ENCODE data around the gene ABHD13. TPM values are rescaled to one million over a fixed set of nuclear protein-coding genes. Genes with fewer than 3 reads are reported as not detected.
A peak's percentile ranks its signal among the peaks of the same experiment; 100 is the strongest.
"Not testable (repeated sequence)": the region's sequence is repeated elsewhere in the genome, so short reads cannot be mapped to it uniquely, and the experiment has no call there.

ABHD13 gene
- total RNA-seq, 2 experiments from 2014 or later, result 9.1 to 9.9 TPM

DNA sequence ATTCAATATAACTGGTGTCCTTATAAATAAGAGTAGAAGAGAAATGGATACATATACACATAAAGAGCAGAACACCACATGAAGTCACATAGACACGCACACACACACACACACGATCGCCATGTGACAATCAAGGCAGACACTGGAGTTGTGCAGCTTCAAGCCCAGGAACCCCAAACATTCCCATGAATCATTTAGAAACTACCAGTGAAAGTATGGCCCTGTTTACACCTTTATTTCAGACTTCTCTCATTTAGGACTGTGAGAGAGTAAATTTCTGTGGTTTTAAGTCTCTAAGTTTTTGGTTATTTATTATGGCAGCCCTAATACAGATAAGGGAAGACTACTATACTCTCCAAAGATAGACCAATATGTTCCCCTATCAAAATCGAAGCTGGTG, 31.0 kb downstream of the ABHD13 start:
- peaks cover 22% of the 10 kb centered on the region for H3K9me3 Mint-ChIP-seq
- H3K36me3 Mint-ChIP-seq (ENCODE audit: low read depth), result peaks cover 12% of the 10 kb centered on the region
- POLR2A ChIA-PET, result no interaction called here
- H3K4me1 Mint-ChIP-seq, result peaks cover 7% of the 10 kb centered on the region
- CTCF ChIA-PET, result no interaction called here
- H3K4me3 Mint-ChIP-seq, result no peak overlapping the region
- H3K27me3 Mint-ChIP-seq, result no peaks in the 10 kb centered on the region
- no peak for DNase-seq
- H3K27ac Mint-ChIP-seq, result no peak overlapping the region

DNA sequence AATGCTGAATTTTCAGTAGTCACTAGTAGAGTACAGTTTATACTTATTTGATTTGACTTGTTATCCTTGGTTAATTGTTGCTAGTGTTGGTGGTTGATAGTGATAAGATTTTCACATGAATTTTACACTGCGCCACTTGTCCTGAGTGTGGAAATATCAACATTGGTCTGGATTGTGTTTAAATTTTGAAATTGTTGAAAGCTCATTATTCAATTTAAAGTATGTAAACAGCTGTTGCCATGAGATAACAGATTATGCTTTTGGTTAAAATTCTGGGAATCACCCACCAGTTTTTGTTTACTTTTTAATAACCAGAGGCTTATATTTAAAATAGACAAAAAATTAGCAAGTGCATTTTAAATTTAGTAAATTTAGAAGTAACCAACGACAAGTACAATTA, 39.1 kb downstream of the ABHD13 start:
- ChIA-PET CTCF (no interaction called here), POLR2A (no interaction called here)
- DNase-seq, result no peak
- Mint-ChIP-seq H3K9me3 (no peaks in the 10 kb centered on the region), H3K4me3 (no peak overlapping the region), H3K27me3 (no peaks in the 10 kb centered on the region), H3K4me1 (no peaks in the 10 kb centered on the region), H3K27ac (no peak overlapping the region), H3K36me3 (ENCODE audit: low read depth) (peaks cover 5% of the 10 kb centered on the region)

DNA sequence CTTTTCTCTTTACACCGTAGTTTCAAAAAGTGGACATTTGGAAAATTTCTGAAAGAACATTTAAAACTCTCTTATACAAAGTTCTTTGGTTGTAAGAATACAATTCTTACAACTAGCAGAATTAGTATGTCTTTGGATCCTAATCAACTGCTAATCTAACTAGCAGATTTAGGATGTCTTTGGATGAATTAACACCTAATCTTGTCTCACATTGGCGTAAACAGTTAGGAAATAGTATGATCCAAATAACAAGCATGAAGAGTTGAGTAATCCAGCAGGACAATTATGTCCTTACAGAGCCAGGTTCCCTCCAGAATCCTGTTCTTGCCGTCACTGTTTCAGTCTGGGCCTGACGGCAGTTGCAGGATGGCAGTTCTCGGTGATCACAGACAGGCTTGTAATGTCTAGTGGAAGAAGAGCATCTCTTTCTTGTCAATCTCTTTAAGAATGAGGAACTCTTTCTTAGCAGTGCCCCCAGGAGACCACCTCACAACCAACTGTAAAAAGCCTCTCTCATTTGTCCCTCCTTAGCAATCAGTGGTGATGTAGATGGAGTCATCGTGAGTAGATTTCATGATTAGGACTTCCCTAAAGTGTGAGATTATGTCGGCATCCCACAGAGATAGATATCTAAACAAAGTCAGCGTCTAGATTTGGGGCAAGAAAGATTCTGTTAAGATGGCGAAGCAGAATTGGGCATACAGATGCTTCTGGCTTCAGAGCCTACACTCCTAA, 45.6 kb downstream of the ABHD13 start:
- peaks cover 28% of the 10 kb centered on the region for H3K4me1 Mint-ChIP-seq
- H3K9me3 Mint-ChIP-seq, result no peaks in the 10 kb centered on the region
- H3K4me3 Mint-ChIP-seq, result no peak overlapping the region
- ChIA-PET POLR2A (no interaction called here), CTCF (no interaction called here)
- no peaks in the 10 kb centered on the region for H3K27me3 Mint-ChIP-seq
- DNase-seq, result no peak
- no peak overlapping the region for H3K27ac Mint-ChIP-seq
- peaks cover 15% of the 10 kb centered on the region for H3K36me3 Mint-ChIP-seq (ENCODE audit: low read depth)

DNA sequence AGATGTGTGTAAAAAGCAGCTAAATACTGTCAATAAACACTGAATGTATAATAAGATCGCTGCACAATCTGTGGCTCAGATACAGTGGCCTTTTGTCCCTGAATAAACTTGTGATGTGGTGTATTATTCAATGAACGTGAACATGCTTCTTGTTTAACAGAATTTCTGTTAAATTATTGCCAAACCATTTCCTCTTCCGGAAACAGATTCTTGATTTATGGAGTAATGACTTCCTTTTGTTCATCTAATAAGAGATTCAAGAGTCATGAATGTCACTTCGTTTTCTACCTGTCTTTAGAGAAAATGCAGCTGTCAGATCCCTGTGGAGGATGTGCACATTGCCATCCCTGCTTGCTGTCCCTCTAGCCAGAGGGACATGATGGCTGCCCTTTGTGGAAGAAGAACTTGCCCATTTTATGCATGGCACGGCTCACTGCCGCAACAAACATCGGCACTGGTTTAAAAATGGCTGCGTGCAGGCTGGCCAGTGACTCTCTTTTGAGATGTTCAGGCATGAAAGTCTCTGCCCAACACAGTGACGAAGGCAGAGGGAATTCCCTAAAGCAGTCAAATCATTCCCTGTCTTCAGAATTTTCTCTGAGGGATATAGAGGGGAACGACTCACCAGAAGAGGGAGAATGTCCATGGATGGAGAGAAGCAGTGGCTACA, 48.3 kb downstream of the ABHD13 start:
- Mint-ChIP-seq H3K4me3 (peak overlapping the region; percentile 32), H3K4me1 (peaks cover 44% of the 10 kb centered on the region), H3K36me3 (ENCODE audit: low read depth) (peaks cover 15% of the 10 kb centered on the region), H3K27ac (peak overlapping the region; percentile 79), H3K27me3 (no peaks in the 10 kb centered on the region), H3K9me3 (no peaks in the 10 kb centered on the region)
- DNase-seq, result no peak
- CTCF ChIA-PET, result no interaction called here
- POLR2A ChIA-PET, result no interaction called here

DNA sequence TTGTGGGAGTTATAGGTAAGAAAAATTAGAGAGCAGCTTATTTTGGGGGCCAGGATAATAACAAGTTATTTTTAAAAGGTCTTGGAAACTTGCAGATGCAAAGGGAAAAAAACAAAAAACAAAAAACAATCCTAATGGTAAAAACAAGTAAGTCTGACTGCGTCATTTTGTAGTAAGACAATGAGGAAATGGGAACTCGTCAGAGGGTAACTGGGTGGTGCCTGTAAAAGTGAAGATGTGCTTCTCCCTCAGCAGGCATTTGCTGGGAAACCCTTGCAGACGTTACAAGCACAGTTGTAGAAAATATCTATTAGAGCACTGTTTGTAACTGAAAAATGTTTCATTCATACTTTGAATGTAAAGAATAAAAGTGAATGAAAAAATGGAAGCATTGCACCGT, 49.2 kb downstream of the ABHD13 start:
- Mint-ChIP-seq H3K27ac (no peak overlapping the region), H3K4me3 (no peak overlapping the region), H3K27me3 (no peaks in the 10 kb centered on the region), H3K9me3 (no peaks in the 10 kb centered on the region), H3K4me1 (peaks cover 46% of the 10 kb centered on the region), H3K36me3 (ENCODE audit: low read depth) (peaks cover 16% of the 10 kb centered on the region)
- no peak for DNase-seq
- ChIA-PET POLR2A (no interaction called here), CTCF (no interaction called here)

- H3K27me3 Mint-ChIP-seq, POLR2A ChIA-PET, H3K4me3 Mint-ChIP-seq, H3K27ac Mint-ChIP-seq, DNase-seq, CTCF ChIA-PET, H3K9me3 Mint-ChIP-seq: not testable (repeated sequence)
- peaks cover 47% of the 10 kb centered on the region for H3K4me1 Mint-ChIP-seq
- H3K36me3 Mint-ChIP-seq (ENCODE audit: low read depth), result peaks cover 17% of the 10 kb centered on the region
Measured at GRCh38 chr13:108267855-108268254, 49.7 kb downstream of the ABHD13 start.

DNA sequence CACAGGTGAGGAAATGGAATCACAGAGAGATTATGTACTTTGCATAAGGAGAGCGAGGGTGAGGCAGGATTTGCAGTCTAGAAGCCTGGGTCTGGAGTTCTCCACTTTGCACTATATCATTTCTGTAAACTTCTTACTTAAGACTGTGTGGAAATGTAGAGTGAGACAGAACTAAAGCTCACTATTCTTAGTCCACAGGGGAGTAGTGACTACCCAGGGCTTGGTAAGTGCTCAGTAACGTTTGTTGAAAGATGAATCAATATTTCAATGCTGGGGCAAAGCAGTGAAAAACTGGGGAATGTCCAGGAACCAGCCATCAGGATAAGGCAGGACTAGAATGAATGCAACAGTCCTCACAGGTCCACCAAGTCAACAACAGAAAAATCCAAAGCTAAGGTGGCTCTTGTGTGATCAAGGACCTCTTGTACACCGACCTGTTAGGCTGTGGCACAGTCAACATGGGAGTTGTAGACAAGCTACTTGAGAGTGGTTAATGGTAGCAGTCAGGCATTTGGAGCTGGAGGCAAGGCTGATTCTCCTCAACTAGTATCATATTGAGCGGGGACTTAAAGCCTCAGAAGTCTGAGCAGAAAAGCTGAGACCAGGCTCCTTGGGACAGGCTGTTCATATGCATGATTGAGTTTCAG, 50.4 kb downstream of the ABHD13 start:
- ChIA-PET CTCF (interaction anchor here (1.2 kb wide), 1 partner anchor 10 kb away, joined by 4 read pairs; no protein-coding TSS in a partner anchor), POLR2A (no interaction called here)
- no peak overlapping the region for H3K4me3 Mint-ChIP-seq
- DNase-seq, result no peak
- H3K36me3 Mint-ChIP-seq (ENCODE audit: low read depth), result peaks cover 20% of the 10 kb centered on the region
- H3K27ac Mint-ChIP-seq, result peak overlapping the region; percentile 65
- peaks cover 51% of the 10 kb centered on the region for H3K4me1 Mint-ChIP-seq
- no peaks in the 10 kb centered on the region for H3K27me3 Mint-ChIP-seq
- no peaks in the 10 kb centered on the region for H3K9me3 Mint-ChIP-seq

- peak; percentile 48 for DNase-seq
Measured at GRCh38 chr13:108269601-108270328, 51.6 kb downstream of the ABHD13 start, which contains the start of gene TNFSF13B. Gene TNFSF13B, plus strand, starts transcription at chr13:108269718. Its CDS starts 178 bp downstream, at chr13:108269896.

DNA sequence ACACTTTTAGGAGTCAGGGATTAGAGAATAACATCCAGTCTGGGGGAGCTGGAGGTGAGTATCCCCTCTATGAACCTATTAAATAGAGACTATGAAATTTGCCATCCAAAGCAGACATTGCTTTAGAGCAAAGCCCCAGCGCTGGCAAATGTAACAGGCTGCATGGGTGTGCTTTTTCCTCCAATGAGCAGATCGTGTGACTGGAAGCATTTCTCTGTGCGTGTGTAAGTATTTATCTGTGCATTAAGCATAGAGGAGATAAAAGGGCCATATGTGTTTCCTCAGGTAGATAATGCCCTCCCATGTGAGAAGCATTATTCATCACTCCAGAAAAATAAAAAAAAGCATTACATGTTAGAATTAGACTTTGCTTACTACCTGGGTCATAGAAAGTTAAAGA, 52.2 kb downstream of the ABHD13 start:
- ChIA-PET CTCF (interaction anchor here (0.6 to 1.8 kb wide), 3 partner anchors 15 to 645 kb away, joined by 3 to 5 read pairs (median 3); no protein-coding TSS in a partner anchor), POLR2A (no interaction called here)
- Mint-ChIP-seq H3K9me3 (no peaks in the 10 kb centered on the region), H3K27ac (peak overlapping the region; percentile 92), H3K4me1 (peaks cover 52% of the 10 kb centered on the region), H3K36me3 (ENCODE audit: low read depth) (peaks cover 23% of the 10 kb centered on the region), H3K4me3 (peak overlapping the region; percentile 77), H3K27me3 (no peaks in the 10 kb centered on the region)
- DNase-seq, result peak; percentile 16

More at GRCh38 chr13:108269601-108270328, 51.6 kb downstream of the ABHD13 start, which contains the start of gene TNFSF13B:
- Mint-ChIP-seq H3K4me1 (peaks cover 53% of the 10 kb centered on the region), H3K27me3 (no peaks in the 10 kb centered on the region), H3K9me3 (no peaks in the 10 kb centered on the region), H3K27ac (peak within 1 kb of the TSS; percentile 92), H3K4me3 (peak within 1 kb of the TSS; percentile 77), H3K36me3 (ENCODE audit: low read depth) (peaks cover 23% of the 10 kb centered on the region)
- POLR2A ChIA-PET, result no interaction called here
- CTCF ChIA-PET, result interaction anchor here (0.6 to 1.8 kb wide), 4 partner anchors 11 to 645 kb away, joined by 3 to 5 read pairs (median 4); no protein-coding TSS in a partner anchor

DNA sequence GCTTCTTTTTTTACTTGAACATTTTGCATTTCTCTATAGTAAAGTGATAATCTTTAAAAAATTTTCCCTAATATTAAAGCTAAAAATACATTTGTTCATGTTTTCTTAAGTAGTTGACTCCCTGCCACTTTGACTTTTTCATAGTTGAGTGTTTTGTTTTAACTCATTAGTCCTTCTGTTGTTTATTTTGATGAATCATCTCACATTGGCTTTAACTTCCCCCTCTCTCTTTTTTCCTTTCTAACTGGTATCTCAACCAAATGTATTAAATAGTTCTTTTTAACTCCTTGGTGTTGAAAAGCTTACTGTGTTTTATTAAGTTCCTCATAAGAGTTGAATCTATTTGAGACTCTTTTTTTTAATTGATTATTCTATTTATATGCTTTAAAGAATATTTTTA, 54.1 kb downstream of the ABHD13 start:
- Mint-ChIP-seq H3K27ac (no peak overlapping the region), H3K4me3 (peak overlapping the region; percentile 48), H3K36me3 (ENCODE audit: low read depth) (peaks cover 18% of the 10 kb centered on the region), H3K27me3 (no peaks in the 10 kb centered on the region), H3K9me3 (no peaks in the 10 kb centered on the region), H3K4me1 (peaks cover 36% of the 10 kb centered on the region)
- CTCF ChIA-PET, result no interaction called here
- POLR2A ChIA-PET, result no interaction called here
- no peak for DNase-seq

- no peak overlapping the region for H3K27ac Mint-ChIP-seq
- CTCF ChIA-PET, result no interaction called here
Measured at GRCh38 chr13:108273429-108274118, 55.4 kb downstream of the ABHD13 start.

DNA sequence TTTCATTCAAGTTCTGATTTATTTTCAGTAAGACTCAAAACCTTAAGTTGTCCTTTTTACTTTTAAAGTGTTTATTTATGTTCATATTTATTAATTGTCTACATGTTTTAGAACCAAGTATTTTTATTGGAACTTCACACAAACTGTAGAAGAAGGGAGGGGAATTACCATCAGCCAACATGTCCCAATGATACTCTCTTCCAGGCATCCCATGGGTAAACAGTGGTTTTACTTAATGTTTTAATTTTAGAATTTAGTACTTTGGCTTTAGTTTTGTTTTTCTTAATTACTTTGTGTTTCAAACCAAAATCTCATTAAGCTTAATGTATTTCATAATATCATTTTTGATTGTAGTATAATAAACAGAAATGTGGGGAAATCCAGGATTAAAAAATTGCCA, 56.5 kb downstream of the ABHD13 start:
- CTCF ChIA-PET, result no interaction called here
- no peak overlapping the region for H3K27ac Mint-ChIP-seq
- no peak overlapping the region for H3K4me3 Mint-ChIP-seq
- H3K36me3 Mint-ChIP-seq (ENCODE audit: low read depth), result peaks cover 21% of the 10 kb centered on the region
- no peak for DNase-seq
- peaks cover 22% of the 10 kb centered on the region for H3K4me1 Mint-ChIP-seq
- no peaks in the 10 kb centered on the region for H3K27me3 Mint-ChIP-seq
- POLR2A ChIA-PET, result no interaction called here
- H3K9me3 Mint-ChIP-seq, result peaks cover 2% of the 10 kb centered on the region

More at GRCh38 chr13:108273429-108274118, 55.4 kb downstream of the ABHD13 start:
- H3K4me1 Mint-ChIP-seq, result peaks cover 30% of the 10 kb centered on the region
- no peak overlapping the region for H3K4me3 Mint-ChIP-seq
- H3K36me3 Mint-ChIP-seq (ENCODE audit: low read depth), result peaks cover 16% of the 10 kb centered on the region
- DNase-seq, result no peak
- no peaks in the 10 kb centered on the region for H3K27me3 Mint-ChIP-seq
- POLR2A ChIA-PET, result no interaction called here
- H3K9me3 Mint-ChIP-seq, result peaks cover 2% of the 10 kb centered on the region

Data from activated CD4-positive, alpha-beta T cell treated with anti-CD3 and anti-CD28 coated beads, Interleukin-2, amount 10 ng/mL, durations not matched to agents 7 days and 5 days (primary cell).